Activated CD8-positive, alpha-beta memory T cell treated with anti-CD3 and anti-CD28 coated beads for 1 hour (primary cell): ENCODE measurements around the gene TMEM205.
"Not testable (repeated sequence)": the region's sequence is repeated elsewhere in the genome, so short reads cannot be mapped to it uniquely, and the experiment has no call there.

Experiments
- DNase-seq, 2 donors: peaks; one replicate each; pipeline ENCODE4 v3.0.0-alpha.2; 2020; ENCODE audit warnings: low read depth in 1 of 2; ENCODE audit errors: extremely low read depth in 1 of 2

The TMEM205 gene

GRCh38 chr19:11346104-11346940 is at the start of gene TMEM205, which contains the start of gene CCDC159:
Gene TMEM205, minus strand, starts transcription at chr19:11346268. Its CDS starts 649 bp downstream, at chr19:11345619.
Gene CCDC159, plus strand, starts transcription at chr19:11346519. Its CDS starts 88 bp downstream, at chr19:11346607.
- DNase-seq = peak; percentile 95 to 99

- no peak for DNase-seq
Observed at GRCh38 chr19:11390933-11391680, 45.0 kb upstream of the TMEM205 start.

GRCh38 chr19:11390359-11390758 is 44.3 kb upstream of the TMEM205 start:
- DNase-seq = no peak

GRCh38 chr19:11387162-11388034 is 41.3 kb upstream of the TMEM205 start:
- no peak for DNase-seq

- DNase-seq = no peak
Observed at GRCh38 chr19:11384778-11385129, 38.7 kb upstream of the TMEM205 start.

GRCh38 chr19:11383706-11384048 is 37.6 kb upstream of the TMEM205 start:
- no peak for DNase-seq

GRCh38 chr19:11382898-11383705 is 37.0 kb upstream of the TMEM205 start:
- DNase-seq = peak in 1 of 2 donors; percentile 18

GRCh38 chr19:11380653-11381537 is 34.8 kb upstream of the TMEM205 start:
- peak; percentile 91 to 95 for DNase-seq

GRCh38 chr19:11379857-11380350 is 33.8 kb upstream of the TMEM205 start:
- no peak for DNase-seq

- not testable (repeated sequence) for DNase-seq
Observed at GRCh38 chr19:11379269-11379845, 33.3 kb upstream of the TMEM205 start.

- DNase-seq = no peak
Observed at GRCh38 chr19:11378319-11379189, 32.5 kb upstream of the TMEM205 start.

GRCh38 chr19:11377756-11378155 is 31.7 kb upstream of the TMEM205 start:
- DNase-seq = no peak

- no peak for DNase-seq
Observed at GRCh38 chr19:11377237-11377636, 31.2 kb upstream of the TMEM205 start.

GRCh38 chr19:11375143-11375948 is 29.3 kb upstream of the TMEM205 start:
- DNase-seq = peak; percentile 20 to 40

- peak; percentile 90 to 94 for DNase-seq
Observed at GRCh38 chr19:11374433-11375142, 28.5 kb upstream of the TMEM205 start, which contains the start of gene SWSAP1. Gene SWSAP1, plus strand, starts transcription at chr19:11374666. Its CDS starts 15 bp downstream, at chr19:11374681.

GRCh38 chr19:11373885-11374432 is 27.9 kb upstream of the TMEM205 start:
- DNase-seq = no peak
